ENCODE results near the gene MOSMO. TPM values are rescaled to one million over a fixed set of nuclear protein-coding genes. Genes with fewer than 3 reads are reported as not detected.
"Not testable (repeated sequence)": the region's sequence is repeated elsewhere in the genome, so short reads cannot be mapped to it uniquely, and the experiment has no call there.

Gene MOSMO
- total and polyA plus RNA-seq, 2 donors from 2014 or later: 6.3 to 12.8 TPM

GRCh38 chr16:21996923-21997696 lies 10.8 kb upstream of the MOSMO start:
- no peak overlapping the region for H3K9ac ChIP-seq (ENCODE audit: low read length in 3 of 3)
- TF ChIP-seq CTCF (IDR thresholded peaks at IDR 0.05; ENCODE audit: borderline replicate concordance, extremely low read depth, insufficient read depth): no peak
- FAIRE-seq (no peak), DNase-seq (no peak)
- no peaks in the 10 kb centered on the region for H3K27me3 ChIP-seq (ENCODE audit: control insufficient read depth, insufficient read depth, low read length)
- intact Hi-C loops (cut with DNase I): no loop called here
- no peak overlapping the region for H3K27ac ChIP-seq (ENCODE audit: low read depth in 2 of 2, low read length in 2 of 2)
- no peak overlapping the region for H3K4me3 ChIP-seq (ENCODE audit: low read length in 3 of 3)
- no peaks in the 10 kb centered on the region for H3K36me3 ChIP-seq (ENCODE audit: control insufficient read depth in 2 of 3, insufficient read depth in 3 of 3, low read length in 3 of 3)
- H3K4me1 ChIP-seq (ENCODE audit: control insufficient read depth in 2 of 3, insufficient read depth in 2 of 3, low read depth in 1 of 3, low read length in 3 of 3): peaks cover 0 to 3% (median 0%) of the 10 kb centered on the region in 3 donors
- H3K9me3 ChIP-seq (ENCODE audit: control insufficient read depth in 2 of 3, insufficient read depth in 1 of 3, low read length in 3 of 3): no peaks in the 10 kb centered on the region

DNA sequence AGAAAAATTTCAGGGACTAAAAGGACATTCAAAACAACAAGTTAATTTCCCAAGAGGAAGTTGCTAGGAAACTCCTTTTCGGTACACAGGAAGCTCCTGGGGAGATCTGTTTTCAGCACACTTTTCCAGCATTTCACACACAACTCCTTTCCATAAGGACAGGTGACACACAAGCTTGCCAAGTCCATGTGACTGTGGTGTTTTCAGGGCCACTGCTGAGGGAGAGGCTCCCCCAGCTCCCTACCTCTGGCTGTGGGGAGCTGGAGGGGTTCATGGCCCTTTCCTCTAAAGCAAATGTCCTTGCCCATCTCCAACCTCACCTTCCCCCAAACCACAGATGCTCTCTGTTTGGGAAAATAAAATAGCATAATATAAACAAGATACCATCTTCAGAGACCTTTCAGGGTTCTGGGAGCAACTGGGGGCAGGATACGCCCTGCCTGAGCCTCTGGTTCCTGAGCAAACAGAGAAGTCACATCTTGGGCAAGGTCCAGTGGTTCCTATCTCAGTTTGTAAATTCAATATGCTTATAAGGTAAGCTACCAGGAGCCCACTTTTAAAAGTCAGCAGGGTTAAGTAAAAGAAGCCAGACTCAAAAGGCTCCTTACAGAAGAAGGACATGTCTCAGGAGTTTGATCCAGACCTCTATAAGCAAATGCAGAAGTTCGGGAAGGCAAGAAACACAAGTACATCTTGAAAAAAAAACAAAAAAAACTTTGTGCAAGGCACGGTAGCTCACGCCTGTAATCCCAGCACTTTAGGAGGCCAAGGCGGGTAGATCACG lies 10.0 kb upstream of the MOSMO start:
- no peak for DNase-seq
- no peaks in the 10 kb centered on the region for H3K36me3 ChIP-seq (ENCODE audit: control insufficient read depth in 2 of 3, insufficient read depth in 3 of 3, low read length in 3 of 3)
- no peak for TF ChIP-seq CTCF (IDR thresholded peaks at IDR 0.05; ENCODE audit: borderline replicate concordance, extremely low read depth, insufficient read depth)
- H3K4me1 ChIP-seq (ENCODE audit: control insufficient read depth in 2 of 3, insufficient read depth in 2 of 3, low read depth in 1 of 3, low read length in 3 of 3): peaks cover 0 to 3% (median 0%) of the 10 kb centered on the region in 3 donors
- H3K9me3 ChIP-seq (ENCODE audit: control insufficient read depth in 2 of 3, insufficient read depth in 1 of 3, low read length in 3 of 3): no peaks in the 10 kb centered on the region
- no peak for FAIRE-seq
- intact Hi-C loops (cut with DNase I): no loop called here
- H3K4me3 ChIP-seq (ENCODE audit: low read length in 3 of 3): no peak overlapping the region
- H3K9ac ChIP-seq (ENCODE audit: low read length in 3 of 3): no peak overlapping the region
- H3K27me3 ChIP-seq (ENCODE audit: control insufficient read depth, insufficient read depth, low read length): no peaks in the 10 kb centered on the region
- H3K27ac ChIP-seq (ENCODE audit: low read depth in 2 of 2, low read length in 2 of 2): no peak overlapping the region

GRCh38 chr16:22001591-22001990 lies 6.3 kb upstream of the MOSMO start:
- no peak for TF ChIP-seq CTCF (IDR thresholded peaks at IDR 0.05; ENCODE audit: borderline replicate concordance, extremely low read depth, insufficient read depth)

DNA sequence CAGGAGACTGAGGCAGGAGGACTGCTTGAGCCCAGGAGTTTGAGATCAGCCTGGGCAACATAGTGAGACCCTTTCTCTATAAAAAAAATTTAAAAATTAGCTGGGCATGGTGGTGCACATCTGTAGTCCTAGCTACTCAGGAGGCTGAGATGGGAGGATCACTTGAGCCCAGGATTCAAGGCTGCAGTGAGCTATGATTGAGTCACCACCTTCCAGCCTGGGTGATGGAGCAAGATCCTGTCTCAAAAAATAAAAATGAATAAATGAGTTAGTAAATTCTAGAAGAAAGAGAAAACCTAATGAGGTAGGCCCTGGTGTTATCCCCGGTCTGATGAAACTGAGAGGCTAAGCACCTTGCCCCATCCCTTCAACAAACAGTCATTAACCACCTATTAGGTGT lies 5.9 kb upstream of the MOSMO start:
- not testable (repeated sequence) for H3K27ac ChIP-seq (ENCODE audit: low read depth in 2 of 2, low read length in 2 of 2); H3K27me3 ChIP-seq (ENCODE audit: control insufficient read depth, insufficient read depth, low read length); H3K36me3 ChIP-seq (ENCODE audit: control insufficient read depth in 2 of 3, insufficient read depth in 3 of 3, low read length in 3 of 3); H3K9ac ChIP-seq (ENCODE audit: low read length in 3 of 3); H3K9me3 ChIP-seq (ENCODE audit: control insufficient read depth in 2 of 3, insufficient read depth in 1 of 3, low read length in 3 of 3); FAIRE-seq; H3K4me3 ChIP-seq (ENCODE audit: low read length in 3 of 3); H3K4me1 ChIP-seq (ENCODE audit: control insufficient read depth in 2 of 3, insufficient read depth in 2 of 3, low read depth in 1 of 3, low read length in 3 of 3); DNase-seq
- intact Hi-C loops (cut with DNase I): loop anchor here (5.0 kb wide), 1 partner anchor 185 kb away; no protein-coding TSS in a partner anchor

More at GRCh38 chr16:22001591-22001990, 6.3 kb upstream of the MOSMO start:
- Histone ChIP-seq H3K36me3 (ENCODE audit: control insufficient read depth in 2 of 3, insufficient read depth in 3 of 3, low read length in 3 of 3) (no peaks in the 10 kb centered on the region), H3K4me3 (ENCODE audit: low read length in 3 of 3) (no peak overlapping the region), H3K9me3 (ENCODE audit: control insufficient read depth in 2 of 3, insufficient read depth in 1 of 3, low read length in 3 of 3) (no peaks in the 10 kb centered on the region), H3K4me1 (ENCODE audit: control insufficient read depth in 2 of 3, insufficient read depth in 2 of 3, low read depth in 1 of 3, low read length in 3 of 3) (peaks cover 0 to 3% (median 0%) of the 10 kb centered on the region in 3 donors), H3K27ac (ENCODE audit: low read depth in 2 of 2, low read length in 2 of 2) (no peak overlapping the region), H3K27me3 (ENCODE audit: control insufficient read depth, insufficient read depth, low read length) (no peaks in the 10 kb centered on the region), H3K9ac (ENCODE audit: low read length in 3 of 3) (no peak overlapping the region)
- no peak for DNase-seq
- intact Hi-C loops (cut with DNase I): loop anchor here (5.0 kb wide), 1 partner anchor 186 kb away; no protein-coding TSS in a partner anchor
- no peak for FAIRE-seq
